ENCODE data around the gene LGALS7. TPM values are rescaled to one million over a fixed set of nuclear protein-coding genes. Genes with fewer than 3 reads are reported as not detected.

LGALS7 gene
- total and polyA plus RNA-seq, 2 of the 8 experiments (the other 6 are each of a cell fraction or from before 2014, with no cell fraction given): 0.32 TPM; not detected in 1

GRCh38 chr19:38781058-38781457 lies 7.7 kb upstream of the LGALS7 start (continued):
- TF ChIP-seq HDAC2 (IDR thresholded peaks at IDR 0.05; ENCODE audit: borderline replicate concordance in 1 of 2, low read depth in 2 of 2, low read length in 2 of 2) (no peak), EZH2 (IDR thresholded peaks at IDR 0.05; ENCODE audit: low read depth, low read length, severe bottlenecking) (no peak)

Measured in H1 (cell line).